ELR (cell line): ENCODE data around the gene FAM9C.
"Not testable (repeated sequence)": the region's sequence is repeated elsewhere in the genome, so short reads cannot be mapped to it uniquely, and the experiment has no call there.

Experiments
- DNase-seq: peaks from one replicate; pipeline ENCODE4 v3.0.0-alpha.2; 2015; ENCODE audit warnings: low read depth

FAM9C gene

DNA sequence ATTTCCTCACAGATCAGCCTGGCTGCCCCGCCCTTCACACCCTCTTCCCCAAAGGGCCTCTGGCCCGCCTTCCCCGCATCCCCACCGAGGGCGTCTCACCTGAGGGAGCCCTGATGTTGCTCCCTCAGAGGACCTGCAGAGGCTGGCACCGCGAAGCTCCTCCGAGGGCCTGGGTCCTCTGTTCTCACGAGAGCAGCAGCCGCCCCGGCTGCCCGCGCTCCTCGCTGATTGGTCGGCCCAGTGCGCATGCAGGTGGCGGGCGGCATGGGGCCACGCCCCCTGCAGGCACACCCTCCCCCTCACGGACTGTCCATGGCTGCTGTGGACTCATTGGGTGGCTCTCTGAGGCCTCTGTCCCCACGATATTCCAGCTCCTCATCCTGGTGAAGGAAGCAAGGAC, at the start of gene FAM9C:
Gene FAM9C (minus strand): TSS at position 180 of the 400 bp plus-strand sequence. CDS start 831 bp downstream, outside the sequence.
- no peak for DNase-seq

DNA sequence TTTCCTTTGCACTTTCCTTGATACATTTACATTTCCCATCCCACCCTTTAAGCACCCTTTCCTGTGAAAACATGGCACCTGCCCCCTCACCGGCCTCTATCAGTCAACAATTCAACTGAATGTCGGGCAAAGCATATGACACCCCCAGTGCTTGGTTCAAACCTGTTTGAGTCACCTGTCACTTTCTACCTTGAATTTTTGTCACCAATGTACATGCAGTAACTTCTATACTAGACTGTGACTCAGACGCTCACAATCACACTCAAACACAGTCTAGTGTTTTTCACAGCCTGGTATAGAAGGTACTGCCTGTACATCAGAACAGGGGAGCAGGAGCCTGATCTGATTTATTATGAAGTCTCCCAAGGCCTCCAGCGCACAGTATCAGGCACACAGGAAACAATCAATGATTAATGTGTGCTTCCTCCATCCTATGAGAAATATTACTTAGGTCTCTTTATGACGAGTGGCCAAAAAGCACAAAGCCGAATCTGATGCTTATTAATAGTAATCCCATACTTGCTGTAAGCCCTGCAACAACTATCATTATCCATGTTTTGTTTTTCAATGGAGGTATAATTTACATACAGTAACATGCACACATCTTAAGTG, 49.2 kb upstream of the FAM9C start:
- DNase-seq, result no peak

DNA sequence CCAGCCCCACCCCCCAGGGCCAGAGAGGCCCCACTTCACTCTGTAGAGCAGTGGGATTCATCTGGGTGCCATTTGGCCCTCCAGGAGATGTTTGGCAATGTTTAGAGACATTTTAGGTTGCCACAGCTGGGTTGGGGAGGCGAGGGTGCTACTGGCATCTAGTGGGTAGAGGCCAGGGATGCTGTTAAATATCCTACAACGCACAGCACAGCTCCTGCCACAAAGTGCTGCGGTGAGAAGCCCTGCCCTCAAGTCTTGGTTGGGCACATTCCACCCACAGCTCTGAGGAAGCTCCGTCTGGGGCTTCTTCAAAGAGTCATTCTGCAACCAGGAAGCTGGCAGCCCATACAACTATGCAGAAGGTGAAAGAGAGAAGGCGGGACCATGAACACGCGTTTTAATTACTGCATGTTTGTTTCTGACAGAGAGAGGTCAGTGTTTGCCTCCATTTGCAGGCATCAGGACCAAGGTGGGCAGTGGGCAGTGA, 48.1 kb upstream of the FAM9C start:
- no peak for DNase-seq

DNA sequence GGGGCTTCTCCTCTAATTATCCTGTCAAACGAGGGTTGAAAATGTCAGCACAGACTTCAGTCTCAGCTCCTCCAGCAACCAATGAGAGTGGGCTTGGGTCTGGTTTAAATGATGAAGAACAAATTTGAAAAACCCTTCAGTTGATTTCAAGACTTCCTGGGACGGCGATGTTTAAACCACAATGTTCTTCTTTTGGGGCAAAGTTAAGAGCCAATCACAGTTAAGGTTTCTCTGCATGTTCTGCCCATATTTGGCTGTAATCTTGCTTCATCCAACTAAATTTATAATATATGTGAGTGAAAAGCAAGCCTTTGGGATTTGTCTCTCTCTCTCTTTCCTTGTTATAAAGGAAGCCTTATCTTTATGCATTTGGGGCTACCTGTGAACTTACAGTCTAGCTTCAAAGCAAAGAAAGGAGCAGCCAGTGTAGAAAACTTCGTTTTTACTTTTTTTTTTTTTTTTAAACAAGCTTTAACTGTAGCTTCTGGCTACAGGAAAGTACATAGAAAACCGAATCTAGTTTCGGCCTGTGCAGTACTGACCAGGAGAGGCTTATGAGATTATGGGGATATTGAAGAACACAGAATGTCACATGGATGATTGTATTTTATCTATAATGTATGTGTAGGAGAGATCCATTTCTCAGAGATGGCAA, 46.8 kb upstream of the FAM9C start:
- DNase-seq, result no peak

DNA sequence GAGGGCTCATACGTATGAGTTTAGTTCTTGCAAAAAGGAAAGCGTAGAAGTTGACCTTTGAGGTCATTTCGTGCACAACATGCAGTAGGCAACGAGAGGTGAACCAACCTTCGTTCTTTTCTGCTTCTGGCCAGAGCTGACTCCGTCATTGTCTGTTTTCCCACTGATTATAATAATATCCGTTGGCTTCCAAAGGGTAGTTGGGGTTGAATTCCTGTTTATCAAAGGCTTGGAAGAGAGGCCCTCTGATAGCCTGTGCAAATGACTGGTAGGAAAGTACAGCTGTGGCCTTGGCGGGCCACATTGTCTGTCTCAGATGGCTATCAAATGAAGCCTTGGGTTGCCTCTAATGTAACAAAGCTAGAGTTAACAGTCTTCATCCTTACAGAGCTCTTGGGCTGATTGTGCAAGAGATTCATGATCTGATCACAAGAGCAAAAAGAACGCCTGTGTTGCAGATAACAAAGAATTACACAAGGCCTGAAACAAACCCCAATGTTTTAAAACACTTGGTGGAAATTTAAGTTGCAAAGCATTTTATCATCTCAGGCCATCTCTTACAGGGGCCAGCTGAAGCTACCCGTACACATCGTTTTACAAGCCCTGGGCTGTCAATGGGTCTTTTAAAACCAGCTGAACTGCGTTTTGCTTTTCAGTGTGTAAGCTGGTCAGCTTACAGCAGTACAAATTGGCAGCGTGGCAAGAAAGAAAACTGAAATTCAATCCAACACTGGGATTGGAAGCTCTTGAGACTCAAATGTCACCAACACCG, 46.1 kb upstream of the FAM9C start:
- DNase-seq, result no peak

DNA sequence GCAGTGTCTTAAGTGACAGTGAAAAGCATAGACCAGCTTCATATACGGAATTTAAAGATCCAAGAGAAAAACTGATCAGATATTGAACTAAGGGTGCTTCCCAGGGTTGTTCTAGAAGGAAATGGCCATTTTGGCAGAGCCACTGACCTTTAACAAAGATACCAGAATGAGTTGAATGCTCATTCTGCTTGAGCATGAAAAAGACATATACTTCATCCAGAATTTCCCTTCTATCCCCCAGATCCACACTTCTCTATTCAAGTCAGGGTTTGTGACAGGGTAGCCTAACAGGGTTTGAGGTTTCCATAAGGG, 45.6 kb upstream of the FAM9C start:
- no peak for DNase-seq

DNA sequence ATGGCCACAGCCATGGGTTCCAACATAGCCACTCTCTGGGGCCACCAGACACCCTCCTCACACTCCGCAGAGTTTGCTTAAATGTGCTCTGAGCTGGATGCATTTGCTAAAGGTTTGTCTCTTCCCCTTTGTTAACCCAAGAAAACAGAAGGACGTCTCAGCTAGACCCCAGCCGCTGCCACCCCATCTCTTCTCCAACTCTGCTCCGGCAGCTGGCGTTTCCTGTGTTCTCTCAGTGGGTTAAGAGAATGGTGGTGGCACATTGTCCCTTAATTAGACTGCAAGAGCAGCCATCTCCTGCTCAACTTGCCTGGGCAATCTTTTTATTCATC, 43.7 kb upstream of the FAM9C start:
- DNase-seq, result no peak

DNA sequence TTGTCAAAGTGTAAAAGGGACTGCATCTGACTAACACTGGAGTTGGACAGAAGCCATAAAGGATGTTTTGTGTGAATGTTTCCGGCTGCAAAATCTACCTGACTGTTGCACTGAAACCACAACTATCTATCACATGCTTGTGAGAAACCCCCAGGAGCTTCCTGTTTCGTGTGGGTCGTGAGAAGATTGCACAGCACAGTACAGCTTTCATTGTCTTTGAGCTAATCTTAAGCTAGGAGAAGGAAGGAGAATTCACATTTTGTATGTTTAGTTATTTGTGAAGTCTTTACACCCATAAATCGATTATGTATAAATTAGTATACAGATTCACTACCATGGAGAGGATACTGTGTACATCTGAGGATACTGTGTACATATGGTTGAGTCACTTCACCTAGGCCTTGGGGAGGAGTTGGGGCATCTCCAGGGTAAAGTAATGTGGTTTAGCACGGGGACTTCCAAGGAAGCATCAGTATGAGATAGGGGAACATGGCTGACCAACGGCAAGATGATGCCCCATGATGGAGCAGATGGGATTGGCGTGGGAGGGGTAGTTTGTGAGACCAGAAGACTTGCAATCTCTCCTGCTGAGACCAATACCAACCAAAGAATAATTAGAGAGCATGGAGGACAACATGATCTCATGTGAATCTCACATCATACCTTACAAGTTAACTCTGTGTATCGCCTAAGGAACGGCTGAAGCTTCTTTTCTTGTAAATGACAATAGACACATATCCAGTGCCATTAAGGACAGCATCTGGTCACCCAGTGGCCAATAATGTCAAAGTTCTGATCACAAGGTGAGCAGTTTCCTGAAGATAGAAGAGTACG, 43.1 kb upstream of the FAM9C start:
- peak; percentile 69 for DNase-seq

DNA sequence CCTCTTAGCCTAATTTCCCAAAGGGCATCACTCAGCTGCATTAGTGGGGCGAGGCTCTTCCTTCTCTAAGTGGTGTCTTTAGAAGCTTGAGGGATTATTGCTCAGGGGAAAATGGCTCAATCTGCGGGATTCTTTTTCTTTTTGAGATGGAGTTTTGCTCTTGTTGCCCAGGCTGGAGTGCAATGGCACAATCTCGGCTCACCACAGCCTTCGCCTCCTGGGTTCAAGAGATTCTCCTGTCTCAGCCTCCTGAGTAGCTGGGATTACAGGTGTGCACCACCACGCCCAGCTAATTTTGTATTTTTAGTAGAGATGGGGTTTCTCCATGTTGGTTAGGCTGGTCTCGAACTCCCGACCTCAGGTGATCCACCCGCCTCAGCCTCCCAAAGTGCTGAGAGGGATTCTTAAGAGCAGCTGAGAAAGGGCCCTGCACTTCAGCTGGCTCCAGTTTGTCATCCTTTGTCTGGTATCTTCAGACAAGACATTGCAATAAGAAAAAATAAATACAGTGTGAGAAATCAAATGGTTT, 42.4 kb upstream of the FAM9C start:
- not testable (repeated sequence) for DNase-seq

DNA sequence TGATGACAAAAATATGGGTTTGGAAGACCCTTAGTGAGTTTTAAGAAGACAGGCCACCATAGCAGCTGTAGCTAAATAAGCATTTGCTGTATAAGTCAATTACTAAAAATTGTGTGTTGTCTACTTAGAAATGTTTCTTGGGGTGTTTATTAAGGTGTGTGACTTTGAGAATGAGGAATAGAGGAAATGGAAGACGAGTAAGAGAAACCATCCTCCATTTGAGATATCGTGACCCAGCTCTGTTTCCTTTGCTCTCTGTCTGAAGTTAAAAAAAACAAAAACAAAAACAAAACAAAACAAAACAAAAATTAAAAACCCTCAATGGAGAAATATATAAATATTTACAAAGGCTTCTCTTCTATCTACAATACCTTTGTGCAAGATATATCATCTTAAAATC, 41.7 kb upstream of the FAM9C start:
- no peak for DNase-seq

DNA sequence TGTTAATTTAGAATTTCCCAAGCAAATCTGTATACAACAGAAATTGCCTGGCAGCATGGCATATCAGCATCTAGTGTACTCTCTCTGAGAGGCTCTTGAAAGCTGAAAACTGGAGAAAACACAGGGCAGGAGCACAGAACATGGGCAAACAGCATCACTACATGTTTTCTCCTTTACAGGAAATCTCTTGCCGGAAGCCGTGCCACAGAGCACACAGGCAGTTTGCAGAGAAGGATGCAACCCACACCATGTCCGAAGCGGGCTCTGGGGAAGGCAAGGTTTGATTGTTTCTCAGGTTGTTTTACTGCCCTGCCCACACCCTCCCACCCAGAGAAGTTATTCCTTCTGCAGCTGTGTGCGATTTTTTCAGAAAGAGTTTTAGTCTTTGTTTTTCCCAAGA, 41.1 kb upstream of the FAM9C start:
- DNase-seq, result no peak

DNA sequence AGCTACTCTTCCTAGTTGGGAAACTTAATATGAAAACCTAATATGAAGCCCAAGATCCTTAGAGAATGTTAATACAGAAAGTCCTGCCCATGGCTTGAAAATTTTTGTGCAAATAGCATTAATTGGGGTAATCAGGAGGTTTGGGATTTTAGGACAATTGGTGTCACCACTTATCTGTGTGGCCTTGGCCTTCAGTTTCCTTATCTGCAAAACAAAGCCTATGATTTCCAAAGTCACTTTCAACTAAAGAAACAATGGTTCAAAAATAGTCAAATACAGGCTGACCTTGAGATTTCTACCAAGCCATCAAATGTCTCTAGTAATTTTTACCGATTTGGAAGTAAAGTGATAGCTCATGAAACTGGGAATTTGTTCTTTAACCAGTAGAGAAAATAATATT, 40.2 kb upstream of the FAM9C start:
- no peak for DNase-seq

DNA sequence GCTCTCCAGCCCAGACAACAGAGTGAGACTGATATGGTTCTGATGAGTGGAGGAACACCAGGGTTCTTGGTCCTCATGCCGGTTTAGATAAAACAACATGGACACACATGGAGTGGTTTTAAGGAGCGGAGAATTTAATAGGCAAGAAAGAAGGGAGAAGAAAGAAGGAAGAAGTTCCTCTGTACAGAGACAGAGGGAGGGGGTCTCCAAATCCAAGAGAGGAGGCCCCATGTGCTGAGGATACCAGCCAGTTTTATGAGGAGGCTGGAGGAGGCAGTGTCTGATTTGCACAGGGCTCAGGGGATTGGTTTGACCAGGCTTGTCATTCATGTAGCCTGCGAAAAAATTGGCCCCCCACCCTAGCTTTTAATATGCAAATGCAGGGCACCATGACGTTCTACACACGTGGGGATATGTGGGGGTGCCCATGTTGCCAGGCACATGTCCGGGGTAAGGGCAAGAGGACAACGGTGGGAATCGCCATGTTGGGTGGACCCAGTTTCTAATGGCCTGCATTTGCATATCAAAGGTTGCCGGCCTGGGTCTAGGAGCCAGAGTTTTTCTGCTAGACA, 39.4 kb upstream of the FAM9C start:
- DNase-seq, result not testable (repeated sequence)

DNA sequence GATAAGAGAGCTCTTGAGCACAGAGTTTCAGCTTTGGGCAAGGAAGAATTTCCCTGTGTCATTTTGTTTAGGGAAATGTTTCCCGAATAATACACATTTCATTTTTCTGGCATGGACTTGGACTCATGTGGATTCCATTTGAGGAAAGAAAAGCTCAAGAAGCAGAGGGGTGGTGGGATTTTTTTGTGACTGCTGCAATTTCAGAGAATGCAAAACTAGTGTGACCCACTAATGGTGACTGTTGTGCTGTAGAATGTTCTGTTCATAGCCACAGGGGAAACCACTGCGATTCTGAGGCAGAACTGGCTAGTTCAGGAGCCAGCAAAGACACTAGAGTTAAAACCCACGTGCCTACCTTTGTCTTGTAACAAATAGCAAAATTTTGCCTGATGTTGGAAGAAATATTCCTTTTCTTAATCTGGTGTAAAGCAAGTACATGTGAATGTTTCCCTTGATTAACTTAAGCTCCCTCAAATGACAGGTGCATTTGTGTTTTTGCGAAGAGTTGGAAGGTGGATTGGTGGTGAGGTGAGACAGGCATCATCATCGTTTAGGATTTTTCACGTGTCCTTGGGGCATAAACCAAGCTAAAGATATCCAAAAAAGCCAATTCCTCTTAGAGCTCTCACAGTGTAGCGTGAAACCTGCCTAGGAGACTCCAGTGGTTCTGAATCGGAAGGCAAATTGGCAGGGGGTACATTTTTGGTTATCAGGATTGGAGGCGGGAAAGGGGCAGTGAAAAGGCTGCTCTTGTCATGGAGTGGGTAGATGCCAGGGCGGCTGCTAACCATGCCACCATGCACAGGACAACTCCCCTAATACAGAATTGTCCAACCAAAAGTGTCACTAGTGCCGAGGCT, 38.0 kb upstream of the FAM9C start:
- DNase-seq, result no peak

DNA sequence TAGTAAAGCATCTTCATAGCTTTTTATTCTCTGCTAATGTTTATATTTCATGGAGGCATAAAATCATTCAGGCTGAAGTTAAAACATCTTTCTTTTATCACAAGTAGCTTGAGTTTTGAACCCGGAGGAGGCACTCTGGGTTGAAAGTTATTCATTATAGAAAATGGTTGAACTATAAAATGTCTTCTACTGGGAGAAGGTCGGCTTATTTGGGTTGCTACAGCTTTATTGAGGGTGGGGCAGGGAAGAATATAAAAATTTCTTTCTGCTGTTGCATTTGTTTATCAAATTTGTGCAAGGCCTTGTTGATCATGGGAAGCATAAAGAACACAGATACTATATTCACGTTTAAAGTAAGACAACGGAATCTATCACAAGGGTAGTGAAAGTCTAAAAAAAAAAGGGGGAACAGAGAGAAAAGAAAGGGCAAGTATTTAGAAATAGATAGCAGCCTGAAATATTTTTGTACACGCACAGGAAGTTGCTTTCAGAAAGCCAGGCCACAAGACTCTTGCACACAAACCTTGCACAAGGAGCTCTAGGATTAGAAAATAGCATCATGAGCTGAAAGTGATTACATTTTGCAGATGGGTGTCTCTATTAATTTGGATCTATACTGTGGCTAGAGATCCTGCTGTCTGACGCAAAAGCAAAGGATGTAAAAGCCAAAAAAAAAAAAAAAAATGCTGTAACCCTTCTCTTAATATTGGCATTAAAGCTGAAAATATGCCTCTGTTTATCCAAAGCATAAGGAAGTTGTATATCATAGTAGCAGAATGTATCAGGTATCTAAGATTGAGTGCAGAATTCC, 37.2 kb upstream of the FAM9C start:
- DNase-seq, result no peak

DNA sequence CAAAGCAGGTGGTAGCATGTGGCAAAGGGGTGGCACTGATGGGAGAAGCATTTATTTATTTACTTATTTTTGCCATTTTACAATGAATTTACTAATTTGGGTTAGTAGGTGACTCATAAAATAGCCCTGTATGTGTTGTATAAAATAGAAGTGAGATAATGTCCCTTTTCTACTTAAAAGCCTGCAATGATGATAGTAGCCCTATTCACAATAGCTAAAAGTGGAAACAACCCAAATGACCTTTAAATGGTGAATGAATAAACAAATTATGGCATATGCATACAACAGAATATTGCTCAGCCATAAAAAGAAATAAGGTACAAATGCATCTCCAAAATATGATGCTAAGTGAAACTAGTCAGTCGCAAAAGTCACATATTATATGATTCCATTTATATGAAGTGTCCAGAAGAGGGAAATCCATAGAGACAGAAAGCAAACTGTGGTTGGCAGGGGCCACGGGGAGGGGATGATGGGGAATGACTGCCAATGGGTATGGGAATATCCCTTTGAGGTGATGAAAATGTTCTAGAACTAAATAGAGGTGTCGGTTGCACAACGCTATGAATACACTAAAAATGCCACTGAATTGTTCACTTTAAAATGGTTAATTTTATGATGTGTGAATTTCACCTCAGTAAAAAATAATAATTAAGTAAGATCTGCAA, 35.8 kb upstream of the FAM9C start:
- DNase-seq, result no peak

DNA sequence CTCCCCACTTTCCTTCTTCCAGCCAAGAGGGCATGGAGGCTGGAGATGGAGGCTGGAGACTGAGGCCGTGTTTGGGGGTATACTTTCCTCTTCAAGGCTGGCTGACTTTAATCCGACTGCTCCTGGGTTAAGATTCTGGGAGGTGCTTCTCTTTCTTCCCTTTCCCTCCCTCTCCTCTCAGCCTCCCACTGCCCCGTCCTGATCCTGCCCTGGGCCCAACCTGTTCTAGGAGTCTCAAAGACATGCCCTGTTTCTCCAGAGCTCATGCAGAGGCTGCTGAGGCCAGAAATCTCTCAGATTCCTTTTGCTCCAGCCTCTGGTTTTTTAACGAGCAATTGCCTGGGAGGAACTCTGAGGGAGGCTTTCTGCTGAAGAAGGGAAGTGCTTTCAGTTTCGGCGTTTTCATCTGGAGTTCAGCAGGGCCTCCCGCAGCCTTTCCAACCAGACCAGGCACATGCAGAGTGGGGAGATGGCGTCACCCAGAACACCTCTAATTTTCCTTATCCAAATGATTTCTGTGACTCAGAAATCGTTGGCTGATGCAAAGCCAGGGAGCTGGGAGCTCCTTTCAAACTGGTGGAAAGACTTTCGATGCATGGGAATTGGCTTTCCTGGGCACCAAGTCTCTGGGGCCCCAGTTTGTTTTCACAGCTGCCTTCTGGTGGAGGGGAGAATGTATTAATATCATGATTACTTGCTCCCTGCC, 34.5 kb upstream of the FAM9C start:
- peak; percentile 61 for DNase-seq

DNA sequence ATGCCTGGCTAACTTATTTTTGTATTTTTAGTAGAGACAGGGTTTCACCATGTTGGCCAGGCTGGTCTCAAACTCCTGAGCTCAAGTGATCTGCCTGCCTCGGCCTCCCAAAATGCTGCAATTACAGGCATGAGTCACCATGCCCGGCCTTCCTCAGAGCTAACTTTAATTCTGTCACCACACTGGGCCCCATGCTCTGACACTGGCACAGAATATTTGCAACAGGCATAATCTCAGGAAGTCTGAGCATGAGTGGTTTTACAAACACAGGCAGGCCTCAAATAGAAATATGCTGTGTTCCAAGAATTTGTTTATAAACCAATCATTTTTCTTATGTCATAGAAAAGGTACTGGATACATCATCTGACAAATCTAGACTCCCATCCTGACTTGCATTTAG, 32.7 kb upstream of the FAM9C start:
- peak; percentile 56 for DNase-seq
